BLaER1 (cell line): Measurements from ENCODE around the gene SLC35F3.
"Not testable (repeated sequence)": the region's sequence is repeated elsewhere in the genome, so short reads cannot be mapped to it uniquely, and the experiment has no call there.

Experiments
- H3K27ac ChIP-seq: shearing (Covaris generic); formaldehyde crosslinking; 2 replicates; pipeline ENCODE4 v1.8.1; 2022
- H3K27me3 ChIP-seq: shearing (Covaris generic); formaldehyde crosslinking; 2 replicates; pipeline ENCODE4 v1.8.1; 2022
- H3K36me3 ChIP-seq: shearing (Covaris generic); formaldehyde crosslinking; 2 replicates; pipeline ENCODE4 v1.8.1; 2022
- H3K4me1 ChIP-seq: shearing (Covaris generic); formaldehyde crosslinking; 2 replicates; pipeline ENCODE4 v1.8.1; 2022
- H3K4me2 ChIP-seq: shearing (Covaris generic); formaldehyde crosslinking; 2 replicates; pipeline ENCODE4 v1.8.1; 2022
- H3K4me3 ChIP-seq: shearing (Covaris generic); formaldehyde crosslinking; 2 replicates; pipeline ENCODE4 v1.8.1; 2022
- H3K9ac ChIP-seq: shearing (Covaris generic); formaldehyde crosslinking; 2 replicates; pipeline ENCODE4 v1.8.1; 2022
- H3K9me3 ChIP-seq: shearing (Covaris generic); formaldehyde crosslinking; 2 replicates; pipeline ENCODE4 v1.8.1; 2022
- H4K20me1 ChIP-seq: shearing (Covaris generic); formaldehyde crosslinking; 2 replicates; pipeline ENCODE4 v1.8.1; 2022
- Cebpa-rat ChIP-seq: shearing (Covaris generic); IDR thresholded peaks from 2 replicates; pipeline ENCODE4 v1.8.1; 2022

Gene SLC35F3

DNA sequence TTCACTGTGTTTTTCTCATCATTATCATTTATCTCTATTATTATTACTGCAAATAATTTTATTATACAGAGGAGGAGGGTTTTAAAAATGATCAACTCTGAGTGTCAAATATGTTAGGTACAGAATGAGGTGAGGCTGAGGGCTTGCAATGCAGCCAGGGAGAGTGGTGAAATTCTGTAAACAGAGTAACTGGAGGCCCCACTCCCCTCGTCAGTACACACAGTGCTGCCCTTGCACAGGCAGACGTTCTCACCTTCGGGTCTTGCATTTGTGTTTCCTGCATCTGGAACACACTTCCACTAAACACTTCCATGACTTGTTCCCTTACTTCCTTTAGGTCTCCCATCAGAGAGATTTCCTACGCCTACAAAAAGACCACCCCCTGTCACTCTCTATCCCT lies 444.5 kb downstream of the SLC35F3 start:
- no peaks in the 10 kb centered on the region for H3K27me3 ChIP-seq
- H3K27ac ChIP-seq, result no peak overlapping the region
- H4K20me1 ChIP-seq, result no peaks in the 10 kb centered on the region
- no peak for TF ChIP-seq Cebpa-rat
- H3K4me3 ChIP-seq, result no peak overlapping the region
- no peaks in the 10 kb centered on the region for H3K9me3 ChIP-seq
- H3K4me2 ChIP-seq, result no peak overlapping the region
- H3K36me3 ChIP-seq, result no peaks in the 10 kb centered on the region
- no peak overlapping the region for H3K9ac ChIP-seq
- H3K4me1 ChIP-seq, result no peaks in the 10 kb centered on the region

DNA sequence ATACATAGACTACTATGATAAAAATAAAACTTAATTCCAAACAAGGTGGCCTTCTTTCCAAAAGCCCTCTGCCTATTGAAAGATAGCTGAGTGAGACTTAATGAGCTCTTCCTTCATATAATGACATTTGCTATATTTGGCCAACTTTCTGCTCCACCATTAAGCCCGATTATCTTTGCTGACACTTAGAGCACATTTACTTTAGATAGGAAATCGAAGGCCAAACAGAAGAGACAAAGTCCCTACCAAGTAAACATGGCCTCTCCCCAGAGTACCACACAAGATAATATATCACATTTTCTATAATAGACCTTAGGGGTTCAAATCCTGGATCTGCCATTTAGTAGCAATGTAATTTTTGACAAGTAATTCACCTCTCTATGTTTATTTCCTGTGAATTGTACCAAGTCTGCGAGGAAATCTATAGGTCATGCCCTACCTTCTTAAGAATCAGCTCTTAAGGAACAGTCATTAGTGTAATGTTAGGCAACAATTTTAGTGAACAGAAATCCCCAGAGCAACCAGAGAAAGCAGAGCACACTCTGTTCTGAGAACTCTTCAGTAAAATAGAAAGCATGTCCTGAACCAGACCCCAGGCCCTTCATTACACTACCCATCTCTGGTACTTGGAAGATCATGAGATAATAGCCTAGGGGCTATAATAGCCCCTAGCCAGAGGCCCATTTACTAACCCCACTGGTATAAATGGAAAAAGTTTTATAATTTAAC lies 451.5 kb downstream of the SLC35F3 start:
- Histone ChIP-seq H3K4me1 (no peaks in the 10 kb centered on the region), H3K4me2 (no peak overlapping the region), H3K4me3 (no peak overlapping the region), H3K36me3 (no peaks in the 10 kb centered on the region), H3K27me3 (no peaks in the 10 kb centered on the region), H4K20me1 (no peaks in the 10 kb centered on the region), H3K9ac (no peak overlapping the region), H3K27ac (no peak overlapping the region), H3K9me3 (no peaks in the 10 kb centered on the region)
- no peak for TF ChIP-seq Cebpa-rat

DNA sequence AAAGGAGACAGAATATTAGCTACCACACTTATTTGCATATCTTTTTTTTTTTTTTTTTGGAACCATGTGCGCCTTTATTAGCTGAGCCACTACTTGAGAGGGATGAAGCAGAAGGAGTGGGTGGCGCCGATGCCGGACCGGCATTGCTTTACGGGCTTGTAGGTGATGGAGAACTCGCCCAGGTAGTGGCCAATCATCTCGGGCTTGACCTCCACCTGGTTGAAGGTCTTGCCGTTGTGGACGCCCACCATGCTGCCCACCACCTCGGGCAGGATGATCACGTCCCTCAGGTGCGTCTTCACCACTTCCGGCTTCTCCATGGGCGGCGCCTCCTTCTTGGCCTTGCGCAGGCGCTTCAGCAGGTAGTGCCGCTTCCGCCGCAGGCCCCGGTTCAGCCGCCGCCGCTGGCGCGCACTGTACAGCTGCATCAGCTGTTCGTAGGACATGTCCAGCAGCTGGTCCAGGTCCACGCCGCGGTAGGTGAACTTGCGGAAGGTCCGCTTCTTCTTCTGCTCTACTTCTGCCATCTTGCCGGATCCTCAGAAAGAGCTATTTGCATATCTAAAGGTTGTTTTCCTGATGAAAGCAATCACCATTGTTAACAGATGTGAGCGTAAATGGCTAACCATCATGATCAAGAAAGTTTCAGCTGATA lies 452.3 kb downstream of the SLC35F3 start:
- not testable (repeated sequence) for H3K9me3 ChIP-seq, H3K9ac ChIP-seq, H3K27ac ChIP-seq, H4K20me1 ChIP-seq, H3K4me3 ChIP-seq, H3K4me1 ChIP-seq, H3K27me3 ChIP-seq, H3K36me3 ChIP-seq, H3K4me2 ChIP-seq

DNA sequence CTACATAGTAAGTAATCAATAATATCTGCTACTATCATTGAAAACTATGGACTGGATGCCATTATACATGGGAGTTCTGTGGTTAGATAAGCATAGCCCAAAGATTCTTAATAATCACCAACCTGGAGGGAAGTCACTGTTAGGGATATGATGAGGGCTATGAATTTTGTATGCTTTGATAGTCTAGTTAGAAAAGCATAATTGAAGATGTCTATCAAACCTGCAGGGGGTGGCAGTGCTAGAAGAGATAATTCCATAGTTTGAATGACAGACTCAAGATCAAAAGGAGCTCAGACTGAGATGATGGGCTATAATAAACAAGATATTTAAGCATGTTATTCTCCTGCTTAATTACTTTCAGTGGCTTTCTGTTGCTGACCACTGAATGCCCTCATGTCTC lies 453.4 kb downstream of the SLC35F3 start:
- no peak overlapping the region for H3K4me2 ChIP-seq
- H3K36me3 ChIP-seq, result no peaks in the 10 kb centered on the region
- H3K4me3 ChIP-seq, result no peak overlapping the region
- no peaks in the 10 kb centered on the region for H3K4me1 ChIP-seq
- H3K9me3 ChIP-seq, result no peaks in the 10 kb centered on the region
- no peaks in the 10 kb centered on the region for H4K20me1 ChIP-seq
- no peaks in the 10 kb centered on the region for H3K27me3 ChIP-seq
- TF ChIP-seq Cebpa-rat, result no peak
- H3K9ac ChIP-seq, result no peak overlapping the region
- H3K27ac ChIP-seq, result no peak overlapping the region

DNA sequence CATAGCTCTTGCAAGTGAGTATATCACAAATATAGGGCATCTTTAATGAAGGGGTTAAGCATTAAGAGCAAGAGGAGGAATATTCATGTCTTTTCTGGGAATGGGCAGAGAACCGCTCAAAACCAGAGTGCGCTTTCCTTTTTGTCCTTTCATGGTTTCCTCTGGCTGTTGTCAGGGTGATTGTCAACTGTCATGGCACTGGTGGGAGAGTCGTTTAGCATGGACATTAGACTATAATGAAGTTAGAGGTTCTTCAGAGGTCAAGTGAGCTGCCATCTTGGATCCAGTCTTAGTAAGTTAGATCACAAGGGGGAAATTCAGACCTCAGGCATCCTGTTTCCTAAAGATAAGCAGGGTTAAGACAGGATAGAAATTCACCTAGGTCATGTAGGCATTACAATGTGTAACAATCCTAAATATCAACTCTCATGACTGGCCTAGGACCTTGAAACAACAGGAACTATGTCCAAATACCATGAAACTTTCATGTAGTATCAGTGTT lies 456.7 kb downstream of the SLC35F3 start:
- H3K36me3 ChIP-seq, result no peaks in the 10 kb centered on the region
- no peak overlapping the region for H3K27ac ChIP-seq
- H4K20me1 ChIP-seq, result no peaks in the 10 kb centered on the region
- H3K4me2 ChIP-seq, result no peak overlapping the region
- H3K27me3 ChIP-seq, result no peaks in the 10 kb centered on the region
- no peaks in the 10 kb centered on the region for H3K4me1 ChIP-seq
- H3K4me3 ChIP-seq, result no peak overlapping the region
- no peak for TF ChIP-seq Cebpa-rat
- H3K9ac ChIP-seq, result no peak overlapping the region
- no peaks in the 10 kb centered on the region for H3K9me3 ChIP-seq

DNA sequence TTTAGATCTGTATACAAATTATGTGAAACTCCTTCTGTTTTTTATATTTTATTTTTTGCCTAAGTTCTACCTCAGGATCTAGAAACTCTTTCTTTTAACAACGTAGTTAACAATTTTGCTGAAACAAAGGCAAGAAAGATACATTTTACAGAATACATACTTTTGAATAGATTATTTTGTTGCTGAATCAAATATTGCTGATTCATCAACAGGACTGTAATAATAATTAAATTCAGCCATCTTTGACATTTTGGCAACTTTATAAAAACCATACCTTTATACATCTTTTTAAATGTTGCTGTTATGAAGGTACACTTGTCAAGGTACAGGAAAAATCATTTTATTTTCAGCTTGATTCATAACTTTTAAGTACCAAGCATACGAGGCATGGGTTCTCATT lies 458.1 kb downstream of the SLC35F3 start:
- Histone ChIP-seq H3K27me3 (no peaks in the 10 kb centered on the region), H3K9ac (no peak overlapping the region), H3K4me2 (no peak overlapping the region), H3K4me1 (no peaks in the 10 kb centered on the region), H3K9me3 (no peaks in the 10 kb centered on the region), H3K36me3 (no peaks in the 10 kb centered on the region), H3K27ac (no peak overlapping the region), H4K20me1 (no peaks in the 10 kb centered on the region), H3K4me3 (no peak overlapping the region)
- TF ChIP-seq Cebpa-rat, result no peak

DNA sequence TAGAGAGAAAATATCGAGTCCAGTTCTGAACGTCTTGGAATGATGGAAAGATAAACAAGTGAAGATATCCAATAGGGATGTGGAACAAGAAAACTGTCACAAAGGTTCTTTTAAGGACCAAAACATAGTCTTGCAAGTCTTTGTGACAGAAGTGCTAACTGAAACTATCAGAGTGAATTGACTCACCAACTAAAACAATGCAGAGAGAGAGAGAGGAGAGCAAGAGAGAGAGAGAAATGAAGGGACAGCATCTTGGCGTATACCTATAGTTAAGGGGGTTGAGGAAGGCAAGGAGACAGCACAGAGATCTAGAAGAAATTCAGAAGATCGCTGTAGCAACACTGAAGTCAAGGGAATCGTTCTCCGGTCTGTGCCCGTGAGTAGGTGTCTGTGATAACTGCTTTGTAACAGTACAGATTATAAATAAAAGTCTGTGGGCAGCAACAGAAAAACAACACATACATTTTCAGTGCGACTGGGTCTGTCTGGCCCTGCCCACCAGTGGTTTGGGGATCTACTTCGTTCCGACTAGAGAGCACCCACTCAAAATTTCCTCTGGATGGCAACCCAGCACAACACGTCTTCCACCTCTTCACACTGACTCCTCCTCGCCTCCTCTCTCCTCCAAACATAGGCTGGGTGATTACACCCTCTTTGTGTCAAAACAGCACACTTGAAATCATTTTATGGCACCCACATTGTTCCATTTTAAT lies 464.0 kb downstream of the SLC35F3 start:
- Histone ChIP-seq H3K27me3 (no peaks in the 10 kb centered on the region), H3K4me2 (no peak overlapping the region), H3K9ac (no peak overlapping the region)

DNA sequence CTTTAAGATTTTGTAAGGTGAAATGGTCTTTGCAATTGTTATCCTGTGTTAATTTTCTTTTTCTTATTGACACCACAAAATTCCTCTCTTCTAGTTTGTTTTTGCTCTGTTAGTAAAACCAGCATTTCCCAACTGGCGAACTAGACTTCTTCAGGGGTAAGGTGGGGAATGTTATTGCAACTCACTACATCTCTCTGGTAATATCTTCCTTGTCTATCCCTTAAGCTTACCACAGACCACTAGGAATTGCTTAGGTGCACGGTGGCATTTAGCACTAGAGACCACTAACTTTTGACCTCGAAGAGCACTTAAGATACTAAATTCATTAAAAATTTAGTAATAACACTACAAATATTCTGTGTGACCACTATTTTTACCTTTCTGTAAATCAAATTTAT lies 464.6 kb downstream of the SLC35F3 start:
- H3K36me3 ChIP-seq, result no peaks in the 10 kb centered on the region
- H3K4me3 ChIP-seq, result no peak overlapping the region
- H3K9ac ChIP-seq, result no peak overlapping the region
- H3K4me2 ChIP-seq, result no peak overlapping the region
- no peak overlapping the region for H3K27ac ChIP-seq
- peaks cover 7% of the 10 kb centered on the region for H3K4me1 ChIP-seq
- no peaks in the 10 kb centered on the region for H3K27me3 ChIP-seq
- H3K9me3 ChIP-seq, result no peaks in the 10 kb centered on the region
- no peak for TF ChIP-seq Cebpa-rat
- no peaks in the 10 kb centered on the region for H4K20me1 ChIP-seq

More for the DNA sequence above, 464.0 kb downstream of the SLC35F3 start:
- peaks cover 7% of the 10 kb centered on the region for H3K4me1 ChIP-seq
- H3K4me3 ChIP-seq, result no peak overlapping the region
- H3K36me3 ChIP-seq, result no peaks in the 10 kb centered on the region
- no peaks in the 10 kb centered on the region for H4K20me1 ChIP-seq
- TF ChIP-seq Cebpa-rat, result no peak
- no peaks in the 10 kb centered on the region for H3K9me3 ChIP-seq
- H3K27ac ChIP-seq, result no peak overlapping the region

DNA sequence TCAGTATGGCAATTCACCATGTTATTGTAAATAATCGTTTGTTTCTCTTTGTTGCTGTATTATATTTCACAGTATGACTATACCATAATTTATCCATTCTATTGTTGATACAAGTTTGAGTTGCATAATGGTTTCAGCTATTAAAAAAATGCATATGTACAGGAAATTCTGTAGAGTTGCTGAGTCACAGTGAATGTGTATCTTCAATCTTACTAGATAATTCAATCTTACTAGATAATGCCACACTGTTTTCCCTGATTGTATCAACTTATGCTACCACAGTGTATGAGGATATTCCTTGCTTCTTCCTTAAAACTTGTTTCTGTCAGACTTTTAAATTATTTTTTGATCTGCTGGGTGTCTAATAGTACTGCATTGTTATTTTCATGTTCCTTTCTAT lies 465.3 kb downstream of the SLC35F3 start:
- no peak for TF ChIP-seq Cebpa-rat
- no peak overlapping the region for H3K4me3 ChIP-seq
- H3K36me3 ChIP-seq, result no peaks in the 10 kb centered on the region
- H3K27me3 ChIP-seq, result no peaks in the 10 kb centered on the region
- no peak overlapping the region for H3K9ac ChIP-seq
- H3K27ac ChIP-seq, result no peak overlapping the region
- no peaks in the 10 kb centered on the region for H3K9me3 ChIP-seq
- no peaks in the 10 kb centered on the region for H4K20me1 ChIP-seq
- no peak overlapping the region for H3K4me2 ChIP-seq
- peaks cover 15% of the 10 kb centered on the region for H3K4me1 ChIP-seq

DNA sequence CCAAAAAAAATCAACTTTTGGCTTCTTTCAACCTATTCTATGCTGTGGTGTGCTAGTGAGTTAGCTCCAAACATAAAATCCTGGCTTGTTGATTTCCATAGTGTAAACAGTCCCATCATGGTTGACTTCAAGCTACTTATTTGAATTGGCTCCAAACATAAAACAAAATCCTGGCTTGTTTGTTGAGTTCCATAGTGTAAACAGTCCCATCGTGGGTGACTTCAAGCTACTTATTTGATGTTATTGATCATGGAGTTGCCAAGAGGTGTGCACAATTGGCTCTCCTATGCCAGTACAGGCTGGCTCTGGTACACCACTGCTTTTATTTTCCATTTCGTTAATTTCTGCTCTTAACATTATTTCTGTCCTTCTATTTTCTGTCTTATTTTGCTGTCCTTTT lies 466.9 kb downstream of the SLC35F3 start:
- TF ChIP-seq Cebpa-rat, result no peak
- Histone ChIP-seq H3K36me3 (peaks cover 14% of the 10 kb centered on the region), H3K4me3 (no peak overlapping the region), H3K27me3 (no peaks in the 10 kb centered on the region), H3K4me1 (peaks cover 23% of the 10 kb centered on the region), H4K20me1 (no peaks in the 10 kb centered on the region), H3K27ac (no peak overlapping the region), H3K9me3 (no peaks in the 10 kb centered on the region), H3K4me2 (no peak overlapping the region), H3K9ac (no peak overlapping the region)
